HG02852 (cell line): ENCODE measurements around the gene PCDHB4.
"Not testable (repeated sequence)": the region's sequence is repeated elsewhere in the genome, so short reads cannot be mapped to it uniquely, and the experiment has no call there.

Source experiments
- ATAC-seq: cut with Tn5 transposase; IDR thresholded peaks from one replicate; pipeline ENCODE4 v1.9.1; 2021; ENCODE audit warnings: mild to moderate bottlenecking, moderate library complexity; ENCODE audit not compliant: unreplicated experiment

The PCDHB4 gene

DNA sequence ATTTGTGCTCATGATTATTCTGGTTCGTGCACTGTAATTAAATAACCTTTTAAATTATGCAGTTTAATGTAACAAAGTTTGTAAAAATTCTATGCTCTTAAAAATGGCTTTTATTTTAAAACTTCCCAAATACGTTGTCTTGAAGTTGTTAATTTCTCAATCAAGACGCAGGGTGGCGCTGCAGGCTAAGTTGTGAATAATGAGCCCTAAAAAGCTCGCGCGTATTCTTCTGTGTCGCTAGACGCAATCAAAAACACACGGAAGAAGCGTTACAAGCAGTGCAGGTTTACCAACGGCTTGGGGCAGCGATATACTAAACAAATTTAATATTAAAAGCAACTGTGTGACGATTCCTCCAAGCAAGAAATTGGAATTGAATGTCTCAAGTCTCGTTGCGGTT is at the start of gene PCDHB4:
Gene PCDHB4 (plus strand): TSS at position 256 of the 400 bp plus-strand sequence. CDS start 181 bp downstream, outside the sequence.
- no peak for ATAC-seq

DNA sequence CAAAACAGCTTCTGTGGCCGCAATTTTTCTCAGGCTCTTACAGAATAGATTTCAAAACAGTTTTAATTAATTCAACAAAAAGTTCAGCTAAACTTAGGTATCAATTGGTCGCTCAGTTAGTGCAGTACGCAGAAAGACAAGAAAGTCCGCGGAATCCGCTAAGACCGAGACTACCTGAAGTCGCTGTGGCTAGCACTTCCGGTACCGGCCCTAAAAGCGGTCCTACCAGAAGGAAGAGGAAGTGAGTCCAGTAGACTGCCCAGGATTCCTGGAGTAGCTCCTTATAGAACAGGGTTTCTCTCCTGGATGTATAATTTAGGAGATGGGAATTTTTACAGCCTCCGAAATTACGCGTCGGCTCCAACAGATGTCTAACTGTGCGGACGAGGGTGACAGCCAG is 43.8 kb upstream of the PCDHB4 start:
- ATAC-seq: no peak

DNA sequence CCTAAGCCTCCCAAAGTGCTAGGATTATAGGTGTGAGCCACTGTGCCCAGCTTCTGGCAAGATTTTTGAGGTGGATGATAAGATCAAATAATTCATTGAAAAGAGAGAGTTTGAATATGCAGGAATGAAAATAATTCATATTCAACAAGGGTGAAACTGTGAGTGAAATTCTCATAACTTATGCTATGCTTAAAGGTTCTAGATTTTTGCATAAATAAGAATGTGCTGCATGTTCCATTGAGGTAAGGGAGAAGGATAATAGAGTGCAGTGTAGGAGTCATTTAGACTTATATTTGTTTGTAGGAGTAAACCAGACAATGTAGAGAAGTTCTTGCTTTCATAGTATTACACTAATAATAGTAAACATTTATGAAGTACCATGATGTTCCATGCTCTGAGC is 39.4 kb upstream of the PCDHB4 start:
- ATAC-seq: no peak

DNA sequence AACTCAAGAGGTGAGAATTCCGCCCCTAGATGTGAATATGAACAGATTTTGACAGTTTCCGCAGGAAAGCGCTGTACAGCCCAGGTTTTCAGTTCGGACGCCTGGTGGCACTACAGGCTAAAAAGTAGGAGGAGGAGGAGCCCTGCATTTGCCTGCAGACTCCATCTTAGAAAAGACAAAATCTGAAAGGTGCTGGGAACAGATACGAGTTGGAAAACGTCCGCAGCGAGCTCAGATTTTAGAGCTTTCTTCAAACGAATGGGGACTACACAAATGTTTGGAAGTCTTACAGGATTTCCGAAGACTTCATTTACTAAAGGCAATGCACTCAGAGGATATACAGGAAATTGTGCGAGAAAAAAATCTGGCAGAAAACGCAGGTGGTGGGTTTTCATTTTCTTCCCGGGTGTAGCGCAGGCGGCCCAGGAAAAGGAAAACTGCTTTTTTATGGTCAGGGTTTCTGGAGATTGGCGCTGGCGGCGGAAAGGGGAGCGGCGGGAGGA is 37.1 kb upstream of the PCDHB4 start:
- peak; percentile 64 for ATAC-seq

DNA sequence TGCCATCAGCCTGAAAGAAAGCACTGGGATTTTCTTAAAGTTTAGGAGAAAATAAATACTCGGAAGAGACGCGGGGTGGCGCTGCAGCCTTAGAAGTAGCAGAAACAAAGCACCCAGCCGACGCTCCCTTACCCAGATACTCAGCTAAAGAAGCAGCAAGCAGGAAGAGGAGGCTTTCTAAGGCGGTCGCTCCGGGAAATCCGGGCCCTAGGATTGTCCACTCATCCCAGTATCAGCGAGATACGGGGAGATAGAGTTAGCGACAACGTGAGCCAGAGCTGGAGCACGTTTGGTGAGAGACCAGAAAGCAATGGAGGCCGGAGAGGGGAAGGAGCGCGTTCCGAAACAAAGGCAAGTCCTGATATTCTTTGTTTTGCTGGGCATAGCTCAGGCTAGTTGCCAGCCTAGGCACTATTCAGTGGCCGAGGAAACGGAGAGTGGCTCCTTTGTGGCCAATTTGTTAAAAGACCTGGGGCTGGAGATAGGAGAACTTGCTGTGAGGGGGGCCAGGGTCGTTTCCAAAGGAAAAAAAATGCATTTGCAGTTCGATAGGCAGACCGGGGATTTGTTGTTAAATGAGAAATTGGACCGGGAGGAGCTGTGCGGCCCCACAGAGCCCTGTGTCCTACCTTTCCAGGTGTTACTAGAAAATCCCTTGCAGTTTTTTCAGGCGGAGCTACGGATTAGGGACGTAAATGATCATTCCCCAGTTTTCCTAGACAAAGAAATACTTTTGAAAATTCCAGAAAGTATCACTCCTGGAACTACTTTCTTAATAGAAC is 26.9 kb upstream of the PCDHB4 start, which contains the start of gene PCDHB2:
Gene PCDHB2 (plus strand): TSS at position 135 of the 782 bp plus-strand sequence. CDS start 176 bp downstream, at position 311.
- no peak for ATAC-seq

DNA sequence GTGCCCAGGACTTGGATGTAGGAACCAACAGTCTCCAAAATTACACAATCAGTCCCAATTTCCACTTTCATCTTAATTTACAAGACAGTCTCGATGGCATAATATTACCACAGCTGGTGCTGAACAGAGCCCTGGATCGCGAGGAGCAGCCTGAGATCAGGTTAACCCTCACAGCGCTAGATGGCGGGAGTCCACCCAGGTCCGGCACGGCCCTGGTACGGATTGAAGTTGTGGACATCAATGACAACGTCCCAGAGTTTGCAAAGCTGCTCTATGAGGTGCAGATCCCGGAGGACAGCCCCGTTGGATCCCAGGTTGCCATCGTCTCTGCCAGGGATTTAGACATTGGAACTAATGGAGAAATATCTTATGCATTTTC is 26.4 kb upstream of the PCDHB4 start:
- no peak for ATAC-seq

DNA sequence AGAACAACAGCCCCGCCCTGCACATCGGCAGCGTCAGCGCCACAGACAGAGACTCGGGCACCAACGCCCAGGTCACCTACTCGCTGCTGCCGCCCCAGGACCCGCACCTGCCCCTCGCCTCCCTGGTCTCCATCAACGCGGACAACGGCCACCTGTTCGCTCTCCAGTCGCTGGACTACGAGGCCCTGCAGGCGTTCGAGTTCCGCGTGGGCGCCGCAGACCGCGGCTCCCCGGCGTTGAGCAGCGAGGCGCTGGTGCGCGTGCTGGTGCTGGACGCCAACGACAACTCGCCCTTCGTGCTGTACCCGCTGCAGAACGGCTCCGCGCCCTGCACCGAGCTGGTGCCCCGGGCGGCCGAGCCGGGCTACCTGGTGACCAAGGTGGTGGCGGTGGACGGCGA is 25.4 kb upstream of the PCDHB4 start:
- ATAC-seq: not testable (repeated sequence)

DNA sequence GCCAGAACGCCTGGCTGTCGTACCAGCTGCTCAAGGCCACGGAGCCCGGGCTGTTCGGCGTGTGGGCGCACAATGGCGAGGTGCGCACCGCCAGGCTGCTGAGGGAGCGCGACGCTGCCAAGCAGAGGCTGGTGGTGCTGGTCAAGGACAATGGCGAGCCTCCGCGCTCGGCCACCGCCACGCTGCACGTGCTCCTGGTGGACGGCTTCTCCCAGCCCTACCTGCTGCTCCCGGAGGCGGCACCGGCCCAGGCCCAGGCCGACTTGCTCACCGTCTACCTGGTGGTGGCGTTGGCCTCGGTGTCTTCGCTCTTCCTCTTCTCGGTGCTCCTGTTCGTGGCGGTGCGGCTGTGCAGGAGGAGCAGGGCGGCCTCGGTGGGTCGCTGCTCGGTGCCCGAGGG is 25.0 kb upstream of the PCDHB4 start:
- not testable (repeated sequence) for ATAC-seq

DNA sequence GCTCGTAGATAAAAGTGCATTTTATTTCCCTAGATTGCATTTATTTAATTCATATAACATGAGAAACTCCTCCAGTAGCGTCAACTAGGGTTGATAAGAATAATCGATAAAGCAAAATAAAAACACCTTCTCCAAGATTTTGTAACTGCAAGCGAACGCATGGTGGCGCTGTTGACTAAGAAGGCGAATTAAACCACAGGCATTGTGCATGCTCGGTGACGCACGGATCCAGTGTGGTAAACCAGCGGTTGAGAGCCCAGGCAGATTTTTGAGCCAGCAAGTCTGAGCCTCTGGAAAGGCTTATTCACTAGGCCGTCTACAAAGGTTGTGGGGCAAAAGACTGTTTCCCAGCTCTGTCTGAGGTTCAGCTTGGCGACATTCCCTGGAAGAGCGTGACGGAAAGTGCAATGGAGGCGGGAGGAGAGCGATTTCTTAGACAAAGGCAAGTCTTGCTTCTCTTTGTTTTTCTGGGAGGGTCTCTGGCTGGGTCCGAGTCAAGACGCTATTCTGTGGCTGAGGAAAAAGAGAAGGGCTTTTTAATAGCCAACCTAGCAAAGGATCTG is 21.3 kb upstream of the PCDHB4 start, which contains the start of gene PCDHB3:
Gene PCDHB3 (plus strand): TSS at position 231 of the 563 bp plus-strand sequence. CDS start 177 bp downstream, at position 408.
- no peak for ATAC-seq

DNA sequence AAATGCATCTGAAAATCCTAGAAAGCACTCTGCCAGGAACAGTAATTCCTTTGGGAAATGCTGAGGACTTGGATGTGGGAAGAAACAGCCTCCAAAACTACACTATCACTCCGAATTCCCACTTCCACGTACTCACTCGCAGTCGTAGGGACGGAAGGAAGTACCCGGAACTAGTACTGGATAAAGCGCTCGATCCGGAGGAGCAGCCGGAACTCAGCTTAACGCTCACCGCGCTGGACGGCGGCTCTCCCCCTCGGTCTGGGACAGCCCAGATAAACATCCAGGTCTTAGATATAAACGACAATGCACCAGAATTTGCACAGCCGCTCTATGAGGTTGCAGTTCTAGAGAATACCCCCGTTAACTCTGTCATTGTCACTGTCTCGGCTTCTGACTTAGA is 20.6 kb upstream of the PCDHB4 start:
- ATAC-seq: no peak

DNA sequence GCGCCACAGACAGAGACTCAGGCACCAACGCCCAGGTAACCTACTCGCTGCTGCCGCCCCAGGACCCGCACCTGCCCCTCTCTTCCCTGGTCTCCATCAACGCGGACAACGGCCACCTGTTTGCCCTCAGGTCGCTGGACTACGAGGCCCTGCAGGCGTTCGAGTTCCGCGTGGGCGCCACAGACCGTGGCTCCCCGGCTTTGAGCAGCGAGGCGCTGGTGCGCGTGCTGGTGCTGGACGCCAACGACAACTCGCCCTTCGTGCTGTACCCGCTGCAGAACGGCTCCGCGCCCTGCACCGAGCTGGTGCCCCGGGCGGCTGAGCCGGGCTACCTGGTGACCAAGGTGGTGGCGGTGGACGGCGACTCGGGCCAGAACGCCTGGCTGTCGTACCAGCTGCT is 19.5 kb upstream of the PCDHB4 start:
- ATAC-seq: not testable (repeated sequence)

DNA sequence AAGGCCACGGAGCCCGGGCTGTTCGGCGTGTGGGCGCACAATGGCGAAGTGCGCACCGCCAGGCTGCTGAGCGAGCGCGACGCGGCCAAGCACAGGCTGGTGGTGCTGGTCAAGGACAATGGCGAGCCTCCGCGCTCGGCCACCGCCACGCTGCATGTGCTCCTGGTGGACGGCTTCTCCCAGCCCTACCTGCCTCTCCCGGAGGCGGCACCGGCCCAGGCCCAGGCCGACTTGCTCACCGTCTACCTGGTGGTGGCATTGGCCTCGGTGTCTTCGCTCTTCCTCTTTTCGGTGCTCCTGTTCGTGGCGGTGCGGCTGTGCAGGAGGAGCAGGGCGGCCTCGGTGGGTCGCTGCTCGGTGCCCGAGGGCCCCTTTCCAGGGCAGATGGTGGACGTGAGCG is 19.1 kb upstream of the PCDHB4 start:
- ATAC-seq: not testable (repeated sequence)

DNA sequence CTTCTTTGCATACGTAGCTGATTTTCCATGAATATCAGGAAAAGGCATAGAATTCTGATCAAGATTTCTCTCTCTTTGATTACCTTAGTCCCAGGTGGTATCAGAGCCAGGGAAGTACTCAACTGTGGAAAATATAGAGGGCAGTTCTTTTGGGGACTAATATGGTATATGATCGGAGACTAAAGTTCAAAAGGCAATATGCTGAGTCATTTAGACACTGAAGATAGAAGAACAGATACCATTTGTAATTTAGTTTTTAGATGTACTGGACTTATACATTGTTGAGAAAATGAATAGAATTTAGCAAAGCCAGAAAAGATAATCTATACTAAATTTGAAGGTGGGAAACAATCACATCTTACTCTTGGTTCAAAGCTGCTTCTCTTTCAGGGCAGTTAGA is 16.3 kb upstream of the PCDHB4 start:
- ATAC-seq: no peak

DNA sequence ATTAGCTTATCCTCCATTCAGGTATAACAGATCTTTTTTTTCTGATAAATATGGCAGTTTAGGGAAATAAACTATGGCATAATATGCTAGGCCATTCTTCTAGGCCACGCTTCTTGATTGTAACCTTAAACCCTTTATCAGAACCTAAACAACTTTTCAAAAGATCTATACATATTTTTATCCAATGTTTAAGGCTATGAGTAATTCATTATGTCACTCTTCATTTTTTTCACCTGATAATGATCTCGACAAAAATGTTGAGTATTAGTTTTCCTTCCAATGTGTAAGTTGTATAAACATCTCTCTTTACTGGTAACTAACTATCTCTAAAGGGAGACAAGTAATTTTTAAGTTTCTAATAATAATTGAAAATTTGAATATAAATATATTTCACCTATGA is 2.4 kb upstream of the PCDHB4 start:
- no peak for ATAC-seq

DNA sequence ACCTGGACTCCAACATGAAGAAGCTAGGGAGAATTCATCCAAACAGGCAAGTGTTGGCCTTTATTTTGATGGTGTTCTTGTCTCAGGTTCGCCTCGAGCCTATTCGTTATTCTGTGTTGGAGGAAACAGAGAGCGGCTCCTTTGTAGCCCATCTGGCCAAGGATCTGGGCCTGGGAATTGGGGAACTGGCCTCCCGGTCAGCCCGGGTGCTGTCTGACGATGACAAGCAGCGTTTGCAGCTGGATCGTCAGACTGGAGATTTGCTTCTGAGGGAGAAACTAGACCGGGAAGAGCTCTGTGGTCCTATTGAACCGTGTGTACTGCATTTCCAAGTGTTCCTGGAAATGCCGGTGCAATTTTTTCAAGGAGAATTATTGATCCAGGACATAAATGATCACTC is 367 bp downstream of the PCDHB4 start:
- no peak for ATAC-seq

DNA sequence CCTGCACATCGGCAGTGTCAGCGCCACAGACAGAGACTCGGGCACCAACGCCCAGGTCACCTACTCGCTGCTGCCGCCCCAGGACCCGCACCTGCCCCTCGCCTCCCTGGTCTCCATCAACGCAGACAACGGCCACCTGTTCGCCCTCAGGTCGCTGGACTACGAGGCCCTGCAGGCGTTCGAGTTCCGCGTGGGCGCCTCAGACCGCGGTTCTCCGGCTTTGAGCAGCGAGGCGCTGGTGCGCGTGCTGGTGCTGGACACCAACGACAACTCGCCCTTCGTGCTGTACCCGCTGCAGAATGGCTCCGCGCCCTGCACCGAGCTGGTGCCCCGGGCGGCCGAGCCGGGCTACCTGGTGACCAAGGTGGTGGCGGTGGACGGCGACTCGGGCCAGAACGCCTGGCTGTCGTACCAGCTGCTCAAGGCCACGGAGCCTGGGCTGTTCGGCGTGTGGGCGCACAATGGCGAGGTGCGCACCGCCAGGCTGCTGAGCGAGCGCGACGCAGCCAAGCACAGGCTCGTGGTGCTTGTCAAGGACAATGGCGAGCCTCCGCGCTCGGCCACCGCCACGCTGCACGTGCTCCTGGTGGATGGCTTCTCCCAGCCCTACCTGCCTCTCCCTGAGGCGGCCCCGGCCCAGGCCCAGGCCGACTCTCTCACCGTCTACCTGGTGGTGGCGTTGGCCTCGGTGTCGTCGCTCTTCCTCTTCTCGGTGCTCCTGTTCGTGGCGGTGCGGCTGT is 1.9 kb downstream of the PCDHB4 start:
- not testable (repeated sequence) for ATAC-seq

DNA sequence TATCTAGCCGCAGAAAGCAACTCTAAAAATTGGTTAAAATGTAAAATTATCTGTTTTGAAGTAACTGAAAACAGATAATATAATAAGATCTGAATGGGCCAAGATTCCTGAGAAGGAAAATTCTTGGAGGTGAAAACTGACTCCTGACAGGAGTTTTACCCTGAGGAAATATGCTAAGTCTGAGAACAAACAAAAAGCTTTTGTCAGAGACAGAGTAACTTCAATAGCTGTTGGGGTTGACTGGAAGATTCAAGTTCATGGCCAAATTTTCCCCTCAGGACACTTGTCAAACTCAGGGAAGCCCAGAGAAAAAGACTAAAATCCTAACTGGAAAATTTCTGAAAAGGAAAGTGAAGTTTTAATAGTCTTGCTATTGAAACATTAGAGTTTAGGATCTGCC is 5.7 kb downstream of the PCDHB4 start:
- no peak for ATAC-seq

DNA sequence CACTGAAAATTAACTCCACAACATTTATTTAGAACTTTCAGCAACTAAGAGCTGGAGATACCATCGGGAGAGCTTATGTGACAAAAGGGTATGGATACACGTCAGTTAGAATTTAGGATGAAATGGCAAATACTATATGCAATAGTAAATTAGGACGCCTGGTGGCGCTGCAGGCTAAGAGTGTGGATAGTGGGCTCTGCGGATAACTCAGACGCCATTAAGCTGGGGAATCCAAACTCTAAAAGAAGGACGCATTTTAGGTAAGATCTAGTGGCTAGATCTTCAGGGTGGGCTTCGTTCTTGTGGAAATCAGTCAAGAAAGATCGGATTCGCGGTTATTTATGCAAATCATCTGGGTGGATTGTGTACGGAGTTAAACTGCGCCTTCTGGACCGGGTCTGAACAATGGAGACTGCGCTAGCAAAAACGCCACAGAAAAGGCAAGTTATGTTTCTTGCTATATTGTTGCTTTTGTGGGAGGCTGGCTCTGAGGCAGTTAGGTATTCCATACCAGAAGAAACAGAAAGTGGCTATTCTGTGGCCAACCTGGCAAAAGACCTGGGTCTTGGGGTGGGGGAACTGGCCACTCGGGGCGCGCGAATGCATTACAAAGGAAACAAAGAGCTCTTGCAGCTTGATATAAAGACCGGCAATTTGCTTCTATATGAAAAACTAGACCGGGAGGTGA is 13.6 kb downstream of the PCDHB4 start, which contains the start of gene PCDHB5:
Gene PCDHB5 (plus strand): TSS at position 177 of the 688 bp plus-strand sequence. CDS start 229 bp downstream, at position 406.
- no peak for ATAC-seq

DNA sequence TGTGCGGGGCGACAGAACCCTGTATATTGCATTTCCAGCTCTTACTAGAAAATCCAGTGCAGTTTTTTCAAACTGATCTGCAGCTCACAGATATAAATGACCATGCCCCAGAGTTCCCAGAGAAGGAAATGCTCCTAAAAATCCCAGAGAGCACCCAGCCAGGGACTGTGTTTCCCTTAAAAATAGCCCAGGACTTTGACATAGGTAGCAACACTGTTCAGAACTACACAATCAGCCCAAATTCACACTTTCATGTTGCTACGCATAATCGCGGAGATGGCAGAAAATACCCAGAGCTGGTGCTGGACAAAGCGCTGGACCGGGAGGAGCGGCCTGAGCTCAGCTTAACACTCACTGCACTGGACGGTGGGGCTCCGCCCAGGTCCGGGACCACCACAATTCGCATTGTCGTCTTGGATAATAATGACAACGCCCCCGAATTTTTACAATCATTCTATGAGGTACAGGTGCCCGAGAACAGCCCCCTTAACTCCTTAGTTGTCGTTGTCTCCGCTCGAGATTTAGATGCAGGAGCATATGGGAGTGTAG is 14.2 kb downstream of the PCDHB4 start:
- ATAC-seq: no peak

DNA sequence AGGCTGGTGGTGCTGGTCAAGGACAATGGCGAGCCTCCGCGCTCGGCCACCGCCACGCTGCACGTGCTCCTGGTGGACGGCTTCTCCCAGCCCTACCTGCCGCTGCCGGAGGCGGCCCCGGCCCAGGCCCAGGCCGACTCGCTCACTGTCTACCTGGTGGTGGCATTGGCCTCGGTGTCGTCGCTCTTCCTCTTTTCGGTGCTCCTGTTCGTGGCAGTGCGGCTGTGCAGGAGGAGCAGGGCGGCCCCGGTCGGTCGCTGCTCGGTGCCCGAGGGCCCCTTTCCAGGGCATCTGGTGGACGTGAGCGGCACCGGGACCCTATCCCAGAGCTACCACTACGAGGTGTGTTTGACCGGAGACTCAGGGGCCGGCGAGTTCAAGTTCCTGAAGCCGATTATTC is 15.7 kb downstream of the PCDHB4 start:
- not testable (repeated sequence) for ATAC-seq
